Small intestine (tissue), 7 donors: Measurements from ENCODE around the gene SRGN. TPM values are rescaled to one million over a fixed set of nuclear protein-coding genes. Genes with fewer than 3 reads are reported as not detected.
A peak's percentile ranks its signal among the peaks of the same experiment; 100 is the strongest.

Experiments
- DNase-seq, 2 donors: peaks; one replicate each; pipeline versions ENCODE4 v3.0.0 to v3.0.0-alpha.2; 2013
- FAIRE-seq: peaks from 2 replicates; lab custom pipeline; 2012; peaks lifted over from hg19 to GRCh38; lab: Jason Lieb, UNC
- H3K27ac ChIP-seq, 3 donors: one replicate each; pipeline ENCODE4 v1.5.1; 2013; ENCODE audit warnings: low read length in 2 of 3, mild to moderate bottlenecking in 2 of 3, control low read depth in 1 of 3, inconsistent platforms in 1 of 3, low read depth in 1 of 3, moderate library complexity in 1 of 3
- H3K27me3 ChIP-seq, 3 donors: one replicate each; pipeline ENCODE4 v1.6.1; 2013; ENCODE audit warnings: low read length in 3 of 3, inconsistent platforms in 1 of 3; ENCODE audit not compliant: control insufficient read depth in 3 of 3, insufficient read depth in 3 of 3
- H3K36me3 ChIP-seq, 3 donors: one replicate each; pipeline ENCODE4 v1.6.1; 2013; ENCODE audit warnings: low read length in 3 of 3, inconsistent platforms in 1 of 3, low read depth in 1 of 3, mild to moderate bottlenecking in 1 of 3, moderate library complexity in 1 of 3; ENCODE audit not compliant: control insufficient read depth in 3 of 3, insufficient read depth in 2 of 3
- H3K4me1 ChIP-seq, 3 donors: one replicate each; pipeline ENCODE4 v1.6.1; 2013; ENCODE audit warnings: low read length in 2 of 3, inconsistent platforms in 1 of 3, low read depth in 1 of 3, mild to moderate bottlenecking in 1 of 3, moderate library complexity in 1 of 3; ENCODE audit not compliant: control insufficient read depth in 3 of 3, insufficient read depth in 2 of 3
- H3K4me3 ChIP-seq, 3 donors: one replicate each; pipeline ENCODE4 v1.5.1; 2013; ENCODE audit warnings: low read length in 3 of 3, control low read depth in 1 of 3, inconsistent platforms in 1 of 3, low read depth in 1 of 3, mild to moderate bottlenecking in 1 of 3, moderate library complexity in 1 of 3
- H3K9me3 ChIP-seq, 2 donors: one replicate each; pipeline ENCODE4 v1.6.1; 2013; ENCODE audit warnings: low read depth in 1 of 2, low read length in 1 of 2; ENCODE audit not compliant: control insufficient read depth in 2 of 2, insufficient read depth in 1 of 2
- WGBS, 3 donors: extraction: QIAGEN DNeasy Blood & Tissue Kit; methylation state at CpG; one replicate each; pipeline ENCODE4 v1.1.7; 2013; 5-methylcytosine and 5-hydroxymethylcytosine counted together
- polyA plus RNA-seq, 4 donors: library from polyadenylated mRNA; stranded (reverse) in 3 of 4; unstranded in 1 of 4; fragments of 200-250 nt in 3 of 4; fragments of 120-200 nt in 1 of 4; gene quantifications; one replicate each; pipeline versions ENCODE4 v1.2.1 to v1.2.3, GENCODE V29; 2013
- donor health status: healthy with polysubstance abuse.
- donor health status: control.
- donor health status: control.
- donor health status: Bipolar disorder and iron deficiency.
- donor health status: healthy.

Gene SRGN
- polyA plus RNA-seq, 4 donors, result 8.1 to 155 (median 28.1) TPM

DNA sequence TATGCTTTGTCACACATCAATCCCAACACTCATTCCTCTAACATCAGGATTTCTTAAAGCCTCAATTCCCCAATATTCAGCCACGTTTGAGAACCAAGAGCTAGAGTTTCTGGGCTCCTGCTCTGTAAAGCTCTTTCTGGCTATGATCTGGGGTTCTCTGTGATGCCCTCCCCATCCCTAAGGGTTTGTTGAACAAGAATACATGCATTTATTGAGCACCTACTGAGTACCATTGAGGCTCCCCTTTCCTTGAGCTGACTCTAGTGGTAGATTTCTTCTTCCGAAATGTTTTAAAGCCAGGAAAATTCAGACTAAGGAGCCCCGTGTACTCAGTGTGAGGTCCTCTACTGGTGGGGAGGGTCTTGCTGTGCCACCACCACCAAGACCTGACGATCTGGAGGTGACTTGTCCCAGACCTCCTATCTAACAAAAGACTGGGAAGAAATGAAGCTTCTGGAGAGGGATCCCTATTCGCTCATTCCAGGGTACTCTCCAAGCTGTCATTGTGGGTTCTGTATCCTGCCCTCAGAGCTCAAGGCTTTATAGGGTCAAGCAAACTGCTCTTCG is 23.1 kb upstream of the SRGN start:
- no peak overlapping the region for H3K27ac ChIP-seq
- H3K36me3 ChIP-seq, result no peaks in the 10 kb centered on the region
- no peak overlapping the region for H3K4me3 ChIP-seq
- no peaks in the 10 kb centered on the region for H3K27me3 ChIP-seq
- no peaks in the 10 kb centered on the region for H3K4me1 ChIP-seq
- DNase-seq (no peak), FAIRE-seq (no peak)
- WGBS, 3 donors, result 76 to 90% (median 87%) methylated on average over 6 of the region's 6 CpGs
- no peaks in the 10 kb centered on the region for H3K9me3 ChIP-seq

DNA sequence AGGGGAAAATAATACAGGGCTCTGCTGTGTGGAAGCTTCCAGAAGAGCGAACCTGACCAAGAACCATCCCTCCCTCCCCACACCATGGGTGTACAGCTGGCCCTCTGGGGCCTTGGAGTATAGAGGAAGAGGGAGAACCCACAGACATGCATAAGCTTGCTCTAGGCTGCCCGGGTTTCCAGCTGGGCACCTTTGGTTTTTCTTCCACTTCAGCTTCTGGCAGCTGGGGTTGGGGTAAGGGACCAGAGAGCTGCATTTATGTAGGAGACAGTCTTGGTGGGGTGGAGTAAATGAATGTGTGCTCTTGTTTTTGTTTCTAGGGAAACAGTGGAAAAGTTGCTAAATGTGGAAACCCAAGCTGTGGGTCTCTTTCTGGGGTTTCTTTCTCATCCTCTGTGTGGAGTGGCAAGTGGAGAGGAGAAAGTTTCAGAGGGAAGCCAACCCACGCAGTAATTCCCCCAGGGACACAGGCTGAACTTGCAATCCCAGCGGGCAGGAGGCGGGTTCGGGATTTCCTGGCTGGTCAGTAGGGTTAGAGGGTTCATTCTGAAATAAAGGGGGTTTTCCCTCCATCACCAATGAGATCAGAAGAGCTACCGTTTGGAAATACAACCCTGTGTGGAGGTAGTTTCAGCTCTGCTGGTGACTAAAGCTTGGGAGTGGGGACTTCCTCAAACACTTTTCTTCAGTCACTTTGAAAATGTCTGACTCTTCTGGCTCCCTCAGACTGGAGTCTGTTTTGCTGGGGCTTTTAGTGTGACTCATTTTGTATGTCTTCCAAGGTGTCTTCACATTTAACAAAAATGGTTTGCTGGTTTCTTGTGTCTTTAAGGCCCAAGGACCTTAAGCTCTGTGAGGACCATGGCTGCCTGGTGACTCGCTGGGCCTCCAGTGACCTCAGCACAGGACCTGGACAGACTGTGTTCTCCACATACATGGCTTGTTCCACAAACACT is 22.2 kb upstream of the SRGN start:
- no peaks in the 10 kb centered on the region for H3K36me3 ChIP-seq
- H3K4me3 ChIP-seq, result no peak overlapping the region
- no peak for DNase-seq
- peak overlapping the region in 1 of 3 donors; percentile 50 for H3K27ac ChIP-seq
- WGBS, 3 donors, result 55 to 68% (median 61%) methylated on average over 8 of the region's 8 CpGs
- H3K9me3 ChIP-seq, result no peaks in the 10 kb centered on the region
- no peaks in the 10 kb centered on the region for H3K4me1 ChIP-seq
- peaks cover 0 to under 1% (median 0%) of the 10 kb centered on the region in 3 donors for H3K27me3 ChIP-seq
- no peak for FAIRE-seq

DNA sequence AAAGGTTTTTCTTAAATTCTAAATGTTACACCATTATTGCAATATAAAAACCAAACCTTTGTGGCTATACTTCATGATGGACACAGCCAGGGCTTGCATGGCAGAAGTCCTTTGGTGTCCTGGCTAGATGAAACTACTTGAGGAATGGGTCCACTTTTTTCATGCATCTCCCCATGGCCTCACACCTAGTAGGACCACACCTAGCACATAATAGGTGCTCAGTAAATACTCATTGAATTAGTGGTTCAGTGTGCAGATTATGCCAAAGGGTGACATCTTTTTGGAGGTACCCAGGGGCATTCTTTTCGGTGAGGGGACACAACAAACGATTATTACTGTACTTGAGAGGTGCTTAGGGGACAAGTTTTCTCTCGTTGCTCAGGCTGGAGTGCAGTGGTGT is 20.7 kb upstream of the SRGN start:
- FAIRE-seq, result no peak
- DNase-seq, result no peak
- Histone ChIP-seq H3K9me3 (no peaks in the 10 kb centered on the region), H3K27ac (no peak overlapping the region), H3K36me3 (no peaks in the 10 kb centered on the region), H3K4me1 (no peaks in the 10 kb centered on the region), H3K27me3 (peaks cover 0 to 4% (median 0%) of the 10 kb centered on the region in 3 donors), H3K4me3 (no peak overlapping the region)
- WGBS, 3 donors, result 87 to 91% (median 91%) methylated on average over 3 of the region's 3 CpGs

DNA sequence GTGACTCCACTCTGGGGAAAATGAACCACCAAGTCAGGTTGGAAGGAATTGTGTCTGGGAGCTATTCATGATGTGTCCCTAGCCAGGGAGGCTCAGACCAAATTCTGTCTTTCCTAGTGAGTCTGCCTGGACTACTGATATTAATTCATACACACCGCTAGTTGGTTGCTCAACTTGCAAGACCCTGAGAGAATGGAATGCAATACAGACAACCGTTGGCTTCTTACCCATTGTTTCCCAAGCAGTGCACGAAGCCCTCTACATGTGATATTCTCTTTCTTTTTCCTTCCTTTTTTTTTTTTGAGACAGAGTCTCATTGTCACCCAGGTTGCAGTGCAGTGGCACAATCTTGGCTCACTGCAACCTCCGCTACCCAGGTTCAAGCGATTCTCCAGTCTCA is 19.4 kb upstream of the SRGN start:
- FAIRE-seq, result no peak
- H3K27ac ChIP-seq, result no peak overlapping the region
- no peaks in the 10 kb centered on the region for H3K4me1 ChIP-seq
- DNase-seq, result no peak
- WGBS, 3 donors, result 87 to 94% (median 92%) methylated on average over 5 of the region's 5 CpGs
- H3K4me3 ChIP-seq, result no peak overlapping the region
- H3K9me3 ChIP-seq, result no peaks in the 10 kb centered on the region
- H3K36me3 ChIP-seq, result no peaks in the 10 kb centered on the region
- peaks cover 0 to 4% (median 0%) of the 10 kb centered on the region in 3 donors for H3K27me3 ChIP-seq

DNA sequence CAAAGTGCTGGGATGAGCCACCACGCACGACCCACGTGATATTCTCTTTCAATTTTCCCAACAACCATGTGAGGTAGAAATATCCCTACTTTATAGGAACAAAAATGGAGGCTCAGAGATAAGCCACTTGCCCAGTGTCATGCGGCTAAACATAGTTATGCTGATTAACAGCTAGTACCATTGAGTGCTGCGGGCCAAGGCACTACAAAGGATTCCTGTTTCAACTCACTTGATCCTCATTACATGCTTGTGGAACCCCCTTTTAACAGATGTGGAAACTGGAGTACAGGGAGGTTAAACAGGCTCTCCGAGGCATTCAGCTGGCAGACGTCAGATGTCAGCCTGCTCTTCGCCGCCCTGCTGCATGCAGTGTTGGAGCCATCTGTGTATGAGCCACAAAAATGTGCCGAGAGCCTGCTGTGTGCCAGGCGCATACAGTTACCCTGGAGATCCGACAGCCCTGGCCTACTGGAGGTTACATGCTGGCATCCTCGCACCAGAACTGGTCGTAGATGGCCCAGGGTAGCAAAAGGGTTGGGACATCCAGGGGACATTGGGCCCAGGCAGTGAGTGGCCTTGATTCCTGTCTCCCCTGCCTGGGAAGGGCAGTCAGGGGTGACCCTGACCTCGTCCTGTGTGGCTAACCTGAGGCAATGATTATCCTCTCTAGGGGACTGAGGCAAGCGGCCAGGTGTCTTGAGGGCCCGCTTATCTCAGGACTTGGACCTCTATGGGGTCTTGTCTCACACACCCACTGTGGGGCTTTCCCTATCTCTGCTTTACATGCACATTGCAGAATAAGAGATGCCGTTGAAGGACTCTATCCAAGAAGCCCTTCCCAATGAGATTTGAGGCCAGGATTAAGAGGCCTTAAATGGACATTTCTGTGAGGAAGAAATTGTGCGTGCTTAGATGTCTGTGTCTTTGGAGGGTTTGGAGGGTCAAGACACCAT is 18.5 kb upstream of the SRGN start:
- FAIRE-seq, result no peak
- DNase-seq, result no peak
- Histone ChIP-seq H3K9me3 (no peaks in the 10 kb centered on the region), H3K27ac (no peak overlapping the region), H3K4me3 (no peak overlapping the region), H3K4me1 (no peaks in the 10 kb centered on the region), H3K27me3 (peaks cover 0 to 4% (median 0%) of the 10 kb centered on the region in 3 donors), H3K36me3 (no peaks in the 10 kb centered on the region)
- 88 to 89% (median 88%) methylated on average over 19 of the region's 19 CpGs for WGBS, 3 donors

DNA sequence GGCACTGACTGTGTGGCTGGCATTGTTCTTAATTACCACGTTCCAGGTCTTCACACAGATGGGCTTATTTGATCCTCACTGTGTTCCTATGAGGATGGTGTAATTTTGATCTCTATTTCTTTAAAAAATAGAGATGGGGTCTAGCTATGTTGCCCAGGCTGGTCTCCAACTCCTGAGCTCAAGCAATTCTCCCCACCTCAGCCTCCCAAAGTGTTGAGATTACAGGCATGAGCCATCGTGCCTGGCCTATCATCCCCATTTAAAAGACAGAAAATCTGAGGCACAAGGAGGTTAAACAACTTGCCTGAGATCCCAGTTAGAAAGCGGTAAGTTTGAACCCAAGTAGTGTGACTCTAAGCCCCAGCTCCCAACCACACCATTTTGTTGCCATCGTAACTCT is 17.0 kb upstream of the SRGN start:
- WGBS, 3 donors, result 83 to 90% (median 85%) methylated on average over 4 of the region's 4 CpGs
- DNase-seq (no peak), FAIRE-seq (no peak)
- Histone ChIP-seq H3K27ac (no peak overlapping the region), H3K36me3 (no peaks in the 10 kb centered on the region), H3K27me3 (peaks cover 0 to 4% (median 0%) of the 10 kb centered on the region in 3 donors), H3K4me3 (no peak overlapping the region), H3K4me1 (no peaks in the 10 kb centered on the region), H3K9me3 (no peaks in the 10 kb centered on the region)

DNA sequence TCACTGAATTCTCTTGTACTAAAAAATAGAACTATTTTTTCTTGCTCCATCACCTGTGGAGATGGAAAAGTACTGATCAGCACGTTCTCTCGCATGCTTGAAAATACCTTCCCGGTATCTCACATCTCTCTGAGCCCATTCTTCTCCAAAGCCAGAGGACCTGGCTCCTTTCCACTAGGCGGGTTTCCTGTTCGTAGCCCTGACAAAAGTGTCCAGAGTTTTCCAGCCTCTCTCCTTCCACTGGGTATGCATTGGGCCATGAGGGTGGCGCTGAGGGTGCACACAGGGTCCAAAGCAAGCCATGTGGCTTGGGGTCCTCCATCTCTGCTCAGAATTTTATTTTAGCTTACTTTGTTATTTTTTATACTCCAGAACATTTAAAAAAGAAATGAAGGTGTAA is 16.3 kb upstream of the SRGN start:
- H3K27ac ChIP-seq, result no peak overlapping the region
- 87 to 92% (median 91%) methylated on average over 6 of the region's 6 CpGs for WGBS, 3 donors
- peaks cover 0 to 4% (median 0%) of the 10 kb centered on the region in 3 donors for H3K27me3 ChIP-seq
- FAIRE-seq, result no peak
- DNase-seq, result no peak
- no peaks in the 10 kb centered on the region for H3K4me1 ChIP-seq
- H3K9me3 ChIP-seq, result no peaks in the 10 kb centered on the region
- no peak overlapping the region for H3K4me3 ChIP-seq
- H3K36me3 ChIP-seq, result no peaks in the 10 kb centered on the region

DNA sequence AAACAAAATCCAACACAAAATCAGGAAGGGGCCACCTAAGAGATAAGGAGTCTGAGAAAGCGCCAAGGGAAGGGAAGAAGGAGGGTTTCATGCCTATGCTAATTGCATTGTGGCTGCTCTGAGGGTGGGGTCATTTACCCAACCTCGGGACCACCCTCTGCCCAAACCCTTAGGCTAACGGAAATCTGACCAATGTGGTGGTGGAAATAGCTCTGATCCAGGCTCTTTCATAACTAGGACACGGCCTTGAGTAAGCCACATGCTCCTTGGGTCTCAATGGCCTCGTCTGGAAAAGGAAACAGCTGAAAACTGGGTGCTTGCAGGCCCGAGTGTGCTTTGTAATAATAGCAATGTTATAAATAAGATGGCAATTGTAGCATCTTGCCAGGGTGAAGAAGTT is 14.9 kb upstream of the SRGN start:
- Histone ChIP-seq H3K27me3 (peaks cover 0 to 4% (median 0%) of the 10 kb centered on the region in 3 donors), H3K4me1 (no peaks in the 10 kb centered on the region), H3K27ac (no peak overlapping the region), H3K36me3 (no peaks in the 10 kb centered on the region), H3K9me3 (no peaks in the 10 kb centered on the region), H3K4me3 (no peak overlapping the region)
- WGBS, 3 donors, result 61 to 73% (median 72%) methylated on average over 6 of the region's 6 CpGs
- FAIRE-seq, result no peak
- DNase-seq, result no peak
